ENCODE data around the gene RPTOR.

The RPTOR gene

DNA sequence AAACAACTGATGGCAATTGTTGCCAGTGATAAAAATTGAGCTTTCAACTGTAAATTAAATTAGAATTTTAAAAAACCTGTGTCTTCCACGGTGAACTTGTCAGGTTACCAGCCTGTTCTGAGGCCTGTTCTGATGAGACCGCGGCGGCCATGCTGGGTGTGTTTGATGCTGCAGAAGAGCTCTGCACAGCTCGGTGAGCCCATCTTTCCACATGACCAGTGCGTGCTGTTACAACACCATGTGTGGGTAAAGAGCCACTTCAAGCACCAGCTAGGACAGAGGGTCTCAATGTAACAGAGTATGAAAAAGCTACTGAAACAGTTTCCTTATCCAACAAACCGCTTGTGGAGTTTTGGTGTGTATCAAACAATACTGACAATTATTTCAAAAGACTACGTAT, 48.5 kb downstream of the RPTOR start:
- no peak for DNase-seq

DNA sequence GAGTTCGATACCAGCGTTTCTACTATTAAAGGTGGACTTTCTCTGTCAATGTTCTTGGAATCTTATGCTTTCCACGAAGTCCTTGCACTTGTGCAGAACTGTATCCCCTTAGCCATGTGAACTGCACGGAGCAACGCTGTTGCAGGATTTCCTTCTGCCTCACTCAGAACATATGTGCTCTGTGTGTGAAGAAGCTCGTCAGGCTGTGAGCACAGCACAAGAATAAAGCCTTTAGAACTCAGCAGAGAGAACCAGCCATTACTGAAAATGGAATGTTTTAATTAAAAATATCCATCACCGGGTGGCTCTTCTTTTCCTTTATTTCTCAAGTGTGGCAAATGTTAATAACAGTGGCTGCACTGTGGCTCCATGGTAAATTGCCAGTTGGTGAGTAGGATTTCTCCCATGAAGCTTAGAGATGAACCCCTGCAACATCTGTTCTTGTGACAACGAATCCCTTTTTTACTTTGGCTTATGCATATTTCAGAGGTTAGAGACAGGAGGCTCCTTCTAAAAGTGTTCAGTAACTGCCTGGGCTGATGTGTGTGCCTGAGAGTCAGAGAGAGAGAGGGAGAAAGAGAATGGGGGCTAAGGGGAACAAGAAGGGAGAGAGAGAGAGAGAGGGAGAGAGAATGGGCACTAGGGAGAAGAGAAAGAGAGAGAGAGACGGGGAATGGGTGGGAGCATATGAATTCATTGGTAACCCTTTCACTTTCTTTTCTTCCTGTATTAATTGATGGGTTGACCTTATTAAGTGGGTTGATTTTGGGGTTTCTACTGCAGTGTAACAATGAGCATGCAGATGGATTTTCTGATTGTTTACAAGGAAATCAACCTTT, 50.0 kb downstream of the RPTOR start:
- DNase-seq: no peak

- DNase-seq: no peak
These were observed 52.3 kb downstream of the RPTOR start for GRCh38 chr17:80596760-80597608.

- no peak for DNase-seq
These were observed 54.3 kb downstream of the RPTOR start for GRCh38 chr17:80598813-80599545.

- DNase-seq: no peak
These were observed 55.1 kb downstream of the RPTOR start for GRCh38 chr17:80599546-80600305.

DNA sequence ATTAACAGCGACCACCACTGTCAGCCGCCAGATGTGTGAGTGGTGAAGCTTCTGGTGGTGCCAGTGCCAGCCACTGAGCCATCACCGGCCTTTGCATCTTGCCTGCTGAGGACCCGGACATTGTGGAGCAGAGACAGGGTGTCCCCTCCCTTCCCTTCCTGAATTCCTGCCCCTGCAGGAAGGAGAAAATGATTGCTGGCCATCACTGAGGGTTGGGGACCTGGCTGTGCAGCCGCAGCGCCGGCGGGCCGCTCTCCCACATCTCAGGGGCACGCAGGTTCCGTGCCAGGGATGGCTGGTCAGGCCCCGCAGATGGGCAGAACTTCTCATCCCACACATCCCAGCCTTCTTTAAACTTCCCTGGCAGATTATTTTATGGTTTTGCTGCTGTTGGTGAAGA, 56.5 kb downstream of the RPTOR start:
- no peak for DNase-seq

DNA sequence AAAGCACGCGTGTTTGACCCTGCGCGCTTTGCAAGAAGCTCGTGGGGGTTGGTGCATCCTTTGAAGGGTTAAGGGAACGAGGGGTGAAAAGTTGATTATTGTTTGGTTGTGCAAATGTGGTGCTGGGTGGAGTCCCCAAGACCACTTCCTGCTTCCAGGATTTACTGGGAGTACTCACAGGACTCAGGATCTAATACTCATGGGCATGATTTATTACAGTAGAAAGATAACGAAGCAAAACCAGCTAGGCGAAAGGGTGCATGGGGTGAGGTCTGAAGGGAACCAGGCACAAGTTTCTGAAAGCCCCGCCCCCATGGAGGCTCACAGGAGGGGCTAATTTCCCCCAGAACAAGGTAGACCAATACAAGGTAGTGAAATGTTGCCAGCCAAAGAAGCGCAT, 58.8 kb downstream of the RPTOR start:
- no peak for DNase-seq

DNA sequence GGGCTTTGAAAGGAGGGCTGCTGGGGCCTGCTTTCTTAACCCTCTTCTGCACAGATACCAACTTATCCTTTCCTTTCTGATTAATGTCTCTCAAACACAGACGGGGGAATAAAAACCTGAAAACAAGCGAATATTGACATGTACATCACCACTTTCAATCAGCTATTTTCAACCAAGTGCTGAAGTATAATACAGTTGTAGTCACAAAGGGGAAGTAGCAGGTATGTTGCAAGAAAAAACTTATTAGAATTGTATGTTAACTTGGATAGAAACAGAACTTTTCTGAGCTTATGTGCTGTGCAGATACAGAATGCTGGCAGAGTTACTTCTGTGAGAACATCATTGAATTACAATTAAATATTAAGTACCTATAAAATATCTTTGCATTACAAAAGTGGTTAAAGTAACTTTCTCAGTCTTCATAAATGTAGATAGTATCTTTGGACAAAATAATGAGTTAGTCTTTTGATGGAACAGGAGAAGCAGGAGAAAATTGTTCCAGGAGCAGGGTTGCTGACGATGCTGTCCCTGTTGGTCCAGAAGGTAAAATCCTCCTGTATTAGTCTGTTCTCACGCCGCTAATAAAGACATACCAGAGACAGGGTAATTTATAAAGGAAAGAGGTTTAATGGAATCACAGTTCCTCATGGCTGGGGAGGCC, 59.5 kb downstream of the RPTOR start:
- DNase-seq: no peak

DNA sequence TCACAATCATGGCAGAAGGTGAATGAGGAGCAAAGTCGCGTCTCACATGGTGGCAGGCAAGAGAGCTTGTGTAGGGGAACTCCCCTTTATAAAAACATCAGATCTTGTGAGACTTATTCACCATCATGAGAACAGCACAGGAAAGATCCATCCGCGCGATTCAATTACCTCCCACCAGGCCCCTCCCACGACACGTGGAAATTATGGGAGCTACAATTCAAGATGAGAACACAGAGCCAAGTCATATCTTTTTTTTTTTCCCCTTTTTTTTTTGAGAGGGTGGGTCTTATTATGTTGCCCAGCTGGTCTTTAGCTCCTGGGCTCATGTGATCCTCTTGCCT, 60.0 kb downstream of the RPTOR start:
- DNase-seq: no peak

- DNase-seq: no peak
These were observed 60.9 kb downstream of the RPTOR start for GRCh38 chr17:80605326-80606066.

DNA sequence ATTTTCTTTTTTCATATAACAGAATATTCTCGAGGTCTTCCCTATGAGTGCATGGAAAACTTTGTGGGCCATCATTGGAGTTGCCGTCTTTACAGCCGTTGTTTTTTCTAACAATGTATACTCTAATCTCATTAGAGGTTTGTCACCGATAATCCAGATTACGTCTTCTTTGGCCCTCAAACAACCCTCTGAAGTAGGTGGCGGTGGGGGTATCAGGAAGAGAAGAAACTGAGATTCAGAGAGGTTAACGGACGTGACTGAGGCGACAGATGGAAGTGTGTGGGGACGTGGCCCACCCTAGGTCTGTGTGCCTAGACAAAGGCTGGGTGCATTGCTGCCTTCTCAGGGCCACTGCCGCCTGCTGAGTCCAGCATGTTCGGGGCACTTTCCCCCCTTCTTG, 63.7 kb downstream of the RPTOR start:
- no peak for DNase-seq

DNA sequence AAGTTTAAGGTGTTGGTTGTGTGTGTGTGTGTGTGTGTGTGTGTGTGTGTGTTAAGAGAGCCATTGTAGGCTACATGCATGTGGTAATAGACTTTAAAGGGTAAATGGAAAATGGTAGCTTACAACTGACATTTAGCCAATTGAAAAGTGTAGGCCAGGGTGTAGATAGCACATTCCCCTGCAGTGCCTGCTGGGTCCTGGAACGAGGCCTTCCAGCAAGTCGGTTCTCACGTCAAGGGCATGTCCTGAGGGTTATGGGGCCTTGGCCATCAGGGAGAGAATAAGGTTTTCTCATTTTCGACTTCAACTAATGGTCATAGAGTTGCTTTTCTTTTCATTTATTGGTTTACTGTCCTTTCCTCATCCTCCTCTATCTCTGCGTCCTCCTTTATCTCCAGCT, 65.1 kb downstream of the RPTOR start:
- DNase-seq: no peak

DNA sequence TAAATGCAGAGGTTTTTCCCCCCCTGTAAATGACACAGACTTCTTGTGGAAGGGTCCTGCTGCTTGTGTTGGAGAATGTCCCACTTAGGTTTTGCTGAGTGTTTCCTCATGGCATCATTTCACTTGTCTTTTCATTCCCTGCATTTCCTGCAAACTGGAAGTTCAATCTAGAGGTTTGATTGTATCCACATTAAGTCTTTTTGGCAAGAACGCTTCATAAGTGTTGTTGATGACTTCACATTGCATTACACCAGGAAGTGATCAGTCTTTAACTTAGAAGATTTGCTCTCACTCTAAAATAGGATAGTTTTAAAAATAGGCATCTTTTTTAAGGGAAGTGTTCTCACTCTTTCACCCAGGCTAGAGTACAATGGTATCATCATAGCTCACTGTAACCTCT, 67.2 kb downstream of the RPTOR start:
- DNase-seq: no peak

GRCh38 chr17:80612997-80613731, 68.5 kb downstream of the RPTOR start:
- no peak for DNase-seq

DNA sequence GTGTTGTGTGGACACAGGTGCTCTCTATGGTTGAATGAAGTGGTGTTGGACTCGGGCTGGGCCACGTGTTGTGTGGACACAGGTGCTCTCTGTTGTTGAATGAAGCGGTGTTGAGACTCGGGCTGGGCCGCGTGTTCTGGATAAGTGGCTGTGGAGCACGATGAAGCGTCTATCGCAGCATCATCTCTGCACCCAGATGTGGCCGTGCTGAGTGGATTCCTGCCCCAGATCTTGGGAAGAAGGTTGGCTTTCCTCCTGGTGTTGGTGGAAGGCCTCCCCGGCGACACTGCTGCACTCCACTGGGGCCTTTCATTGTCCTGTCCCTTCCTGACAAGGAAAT, 69.1 kb downstream of the RPTOR start:
- no peak for DNase-seq

- DNase-seq: no peak
These were observed 69.9 kb downstream of the RPTOR start for GRCh38 chr17:80614332-80615047.

DNA sequence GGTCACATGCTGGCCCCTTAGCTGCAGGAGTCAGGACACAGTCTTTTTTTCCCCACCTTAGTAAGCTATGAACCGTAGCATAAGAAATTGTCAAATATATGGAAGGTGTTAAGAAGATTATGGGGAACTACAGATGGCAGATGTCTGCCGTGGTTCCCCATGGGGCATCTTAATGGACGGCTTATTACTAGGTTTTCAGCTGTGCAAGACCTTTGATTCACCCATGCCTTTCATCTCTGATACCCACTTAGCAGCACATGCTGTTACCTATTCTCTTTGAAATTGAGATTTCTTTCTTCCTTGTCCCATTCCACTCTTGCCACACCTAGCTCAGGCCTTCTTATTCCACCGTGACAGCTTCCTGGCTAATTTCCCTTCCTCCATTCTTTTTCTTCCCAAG, 70.7 kb downstream of the RPTOR start:
- DNase-seq: no peak

- no peak for DNase-seq
These were observed 72.1 kb downstream of the RPTOR start for GRCh38 chr17:80616705-80617104.

DNA sequence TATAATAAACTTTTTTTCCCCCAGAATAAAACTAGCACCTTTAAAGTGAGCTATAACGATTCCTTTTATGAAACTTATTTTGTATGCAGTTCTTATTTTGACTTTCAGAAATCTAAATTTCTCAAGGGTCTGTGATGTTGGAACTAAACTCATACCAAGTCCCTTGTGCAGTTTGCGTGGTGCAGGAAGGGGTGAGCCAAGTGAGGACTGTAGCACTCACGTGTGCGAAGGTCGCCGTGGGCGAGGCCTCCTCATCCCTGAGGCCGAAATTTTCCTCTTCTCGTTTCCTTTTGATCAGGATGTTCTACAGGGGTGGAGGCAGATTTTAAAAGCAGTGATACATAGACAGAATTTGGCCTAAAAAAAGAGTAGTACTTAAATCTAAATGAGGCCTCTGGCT, 73.7 kb downstream of the RPTOR start:
- DNase-seq: no peak

- no peak for DNase-seq
These were observed 75.0 kb downstream of the RPTOR start for GRCh38 chr17:80619535-80620235.

Data from NCI-H1436 (cell line).